GM18505 (cell line): ENCODE results near the gene ACP7.

ENCODE experiments used
- ATAC-seq: cut with Tn5 transposase; IDR thresholded peaks from one replicate; pipeline ENCODE4 v1.9.1; 2021; ENCODE audit not compliant: unreplicated experiment
- POLR2A ChIP-seq: IDR thresholded peaks from 4 replicates; pipeline ENCODE4 v1.6.1; 2011; ENCODE audit warnings: borderline replicate concordance; ENCODE audit not compliant: insufficient read depth, insufficient read length; ENCODE audit errors: extremely low read depth

The ACP7 gene

DNA sequence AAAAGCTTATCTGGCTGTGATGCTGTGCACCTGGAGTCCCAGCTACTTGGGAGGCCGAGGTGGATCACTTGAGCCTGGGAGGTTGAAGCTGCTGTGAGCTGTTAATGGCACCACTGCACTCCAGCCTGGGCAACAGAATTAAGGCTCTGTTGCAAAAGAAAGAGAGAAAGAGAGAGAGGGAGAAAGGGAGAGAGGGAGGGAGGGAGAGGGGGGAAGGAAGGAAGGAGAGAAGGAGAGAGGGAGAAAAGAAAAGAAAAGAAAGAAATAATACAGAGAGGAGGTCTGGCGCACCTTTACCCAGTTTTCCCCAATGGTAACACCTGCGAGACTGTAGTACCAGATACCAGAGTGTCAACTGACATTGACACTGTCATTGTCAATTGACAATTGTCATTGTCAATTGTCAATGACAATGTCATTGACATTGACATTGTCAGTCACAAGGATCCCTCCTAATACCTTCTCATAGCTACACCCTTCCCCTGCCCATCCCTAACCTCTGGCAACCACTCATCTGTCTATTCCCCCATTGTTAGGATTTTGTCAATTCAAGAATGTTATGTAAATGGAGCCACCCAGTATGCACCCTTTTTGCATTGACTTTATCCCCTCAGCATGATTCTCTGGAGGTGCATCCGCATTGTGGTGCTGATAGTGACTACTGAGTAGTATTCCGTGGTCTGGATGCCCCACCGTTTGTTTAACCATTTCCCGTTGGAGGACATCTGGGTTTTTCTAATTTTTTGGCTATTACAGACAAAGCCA lies 62.7 kb downstream of the ACP7 start:
- no peak for TF ChIP-seq POLR2A
- no peak for ATAC-seq

DNA sequence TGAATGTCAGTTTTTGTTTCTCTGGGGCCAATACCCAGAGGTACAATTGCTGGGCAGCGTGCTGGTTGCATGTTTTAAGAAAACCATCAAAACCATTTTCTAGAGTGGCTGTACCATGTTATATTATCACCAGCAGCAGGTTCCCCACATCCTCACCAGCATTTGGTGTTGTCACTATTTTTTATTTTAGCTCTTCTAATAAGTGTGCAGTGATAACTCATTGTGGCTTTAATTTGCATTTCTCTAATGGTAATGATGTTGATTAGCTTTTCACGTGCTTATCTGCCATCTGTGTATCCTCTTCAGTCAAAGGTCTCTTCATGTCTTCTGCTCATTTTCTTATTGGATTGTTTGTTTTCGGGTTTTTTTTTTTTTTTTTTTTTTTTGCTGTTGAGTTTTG lies 63.3 kb downstream of the ACP7 start:
- no peak for ATAC-seq

DNA sequence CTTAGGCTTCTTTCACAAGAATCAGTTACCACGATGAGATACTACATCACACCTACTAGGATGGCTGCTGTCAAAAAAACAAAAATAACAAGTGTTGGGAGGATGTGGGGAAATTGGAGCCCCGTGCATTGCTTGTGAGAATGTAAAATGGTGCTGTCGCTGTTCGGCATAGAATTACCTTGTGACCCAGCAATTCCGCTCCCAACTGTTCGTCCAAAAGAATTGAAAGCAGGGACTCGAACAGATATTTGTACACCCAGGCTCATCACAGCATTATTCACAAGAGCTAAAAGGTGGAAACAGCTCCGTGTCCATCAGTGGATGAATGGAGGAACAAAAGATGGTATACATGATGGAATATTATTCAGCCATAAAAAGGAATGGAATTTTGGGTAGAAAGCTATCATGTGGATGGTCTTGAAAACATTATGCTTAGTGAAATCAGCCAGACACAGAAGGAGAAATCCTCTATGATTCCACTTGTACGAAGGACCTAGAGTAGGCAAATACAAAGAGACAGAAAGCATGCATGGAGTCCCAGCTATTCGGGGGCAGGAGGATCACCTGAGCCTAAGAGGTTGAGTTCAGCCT lies 64.9 kb downstream of the ACP7 start:
- no peak for TF ChIP-seq POLR2A
- ATAC-seq: no peak

More for the DNA sequence above, 63.3 kb downstream of the ACP7 start:
- no peak for TF ChIP-seq POLR2A

- TF ChIP-seq POLR2A: no peak
- no peak for ATAC-seq
Measured at GRCh38 chr19:39150235-39150634, 66.1 kb downstream of the ACP7 start.

GRCh38 chr19:39150807-39151600 lies 66.8 kb downstream of the ACP7 start:
- TF ChIP-seq POLR2A: no peak
- no peak for ATAC-seq

- no peak for ATAC-seq
- no peak for TF ChIP-seq POLR2A
Measured at GRCh38 chr19:39152066-39152465, 67.9 kb downstream of the ACP7 start.

GRCh38 chr19:39154100-39154628 lies 70.0 kb downstream of the ACP7 start:
- TF ChIP-seq POLR2A: no peak
- ATAC-seq: no peak

- ATAC-seq: no peak
- no peak for TF ChIP-seq POLR2A
Measured at GRCh38 chr19:39154629-39155100, 70.5 kb downstream of the ACP7 start.

DNA sequence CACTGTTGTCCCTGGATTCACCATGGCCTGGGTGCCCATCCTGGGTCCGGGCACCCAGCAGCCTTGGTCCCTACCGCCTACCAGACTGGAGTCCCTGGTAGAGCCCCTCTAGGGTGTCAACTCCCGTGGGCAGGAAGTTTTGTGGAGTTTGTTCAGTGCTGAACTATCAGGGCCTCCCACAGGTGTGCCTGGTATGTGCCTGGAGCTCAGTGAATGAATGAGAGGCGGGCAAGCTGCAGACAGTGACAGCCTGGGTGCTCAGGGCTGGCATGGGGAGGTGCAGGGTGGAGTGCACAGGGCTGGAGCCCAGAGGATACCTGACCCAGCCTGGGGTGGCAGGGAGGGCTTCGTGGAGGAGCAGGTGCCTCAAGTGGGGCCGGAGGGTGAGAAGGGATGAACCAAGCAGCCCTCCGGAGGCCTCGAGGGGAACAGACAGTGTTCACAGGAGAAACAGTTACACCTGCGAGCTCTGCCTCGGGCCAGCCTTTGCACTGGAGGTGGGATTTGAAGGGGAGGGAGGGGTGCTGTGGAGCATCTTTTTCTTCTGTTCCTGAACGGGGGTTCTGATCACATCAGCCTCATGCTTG lies 71.0 kb downstream of the ACP7 start:
- ATAC-seq: no peak
- no peak for TF ChIP-seq POLR2A

GRCh38 chr19:39155741-39156140 lies 71.6 kb downstream of the ACP7 start:
- ATAC-seq: no peak
- TF ChIP-seq POLR2A: no peak

DNA sequence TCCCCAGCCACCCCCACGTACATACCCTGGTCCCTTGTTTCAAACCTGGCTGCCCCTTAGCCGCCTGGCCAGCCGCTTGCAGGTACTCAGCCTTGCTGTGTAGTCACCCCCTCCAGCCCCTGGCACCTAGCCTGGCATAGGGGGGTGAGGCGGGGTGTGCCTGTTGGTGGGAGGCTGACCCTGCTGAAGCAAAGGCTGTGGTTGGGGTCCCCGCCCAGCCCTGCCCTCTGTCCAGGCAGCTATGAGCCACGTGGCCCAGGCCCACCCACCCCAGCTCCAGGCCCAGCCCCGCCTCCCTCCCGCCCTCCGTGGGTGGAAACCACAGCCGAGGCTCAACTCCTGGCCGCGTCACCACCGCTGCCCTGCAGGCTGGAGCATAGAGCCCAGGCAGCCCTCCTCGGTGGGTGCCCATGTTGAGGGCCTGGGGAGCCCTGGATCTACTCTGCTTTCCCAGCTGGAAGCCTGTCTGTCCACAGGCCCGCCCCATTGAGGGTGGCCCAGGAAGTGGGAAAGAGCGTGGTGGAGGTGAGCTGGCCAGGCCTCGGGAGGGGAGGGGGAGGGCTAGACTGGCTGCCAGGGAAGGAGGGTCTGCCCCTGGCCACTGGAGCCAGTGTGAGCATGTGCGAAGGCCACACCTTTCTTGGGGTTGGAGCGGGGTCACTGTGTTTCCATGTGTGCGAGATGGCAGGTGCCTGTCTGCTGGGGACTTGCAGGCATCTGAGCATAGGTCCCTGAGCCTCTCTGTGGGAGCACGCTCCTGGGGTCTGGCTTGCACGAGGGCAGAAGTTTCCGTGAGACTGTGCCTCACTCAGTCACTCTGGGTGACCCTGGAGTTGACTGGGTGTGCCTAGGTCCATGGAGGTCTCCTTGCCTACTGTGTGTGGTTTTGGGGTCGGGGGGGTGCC lies 72.4 kb downstream of the ACP7 start:
- TF ChIP-seq POLR2A: no peak
- ATAC-seq: no peak
